Left lung (tissue), 10 donors: ENCODE results near the gene FAM107B. TPM values are rescaled to one million over a fixed set of nuclear protein-coding genes. Genes with fewer than 3 reads are reported as not detected.
A peak's percentile ranks its signal among the peaks of the same experiment; 100 is the strongest.

Experiments used
- ATAC-seq: fragments of 200-7000 bp; cut with Tn5 transposase; one replicate; pipeline ENCODE4 v1.9.1; 2020; ENCODE audit warnings: moderate library complexity
- DNase-seq, 4 donors: peaks; one replicate each; pipeline ENCODE4 v3.0.0-alpha.2; 2013 to 2020
- H3K27ac ChIP-seq, 2 donors: fragments of 200-600 bp; sonication (generic) in 1 of 2; one replicate each; pipeline versions ENCODE4 v1.5.0 to v1.8.0; 2020 to 2021
- H3K27me3 ChIP-seq, 2 donors: fragments of 200-600 bp; sonication (generic) in 1 of 2; one replicate each; pipeline versions ENCODE4 v1.5.0 to v1.8.0; 2020 to 2021
- H3K36me3 ChIP-seq, 2 donors: fragments of 200-600 bp; sonication (generic) in 1 of 2; one replicate each; pipeline versions ENCODE4 v1.5.0 to v1.8.0; 2020 to 2021
- H3K4me1 ChIP-seq, 2 donors: fragments of 200-600 bp; one replicate each; pipeline ENCODE4 v1.8.0; 2021
- H3K4me3 ChIP-seq, 2 donors: fragments of 200-600 bp; sonication (generic) in 1 of 2; one replicate each; pipeline versions ENCODE4 v1.5.0 to v1.8.0; 2020 to 2021; ENCODE audit warnings: mild to moderate bottlenecking in 1 of 2
- H3K9me3 ChIP-seq, 2 donors: fragments of 200-600 bp; sonication (generic) in 1 of 2; one replicate each; pipeline versions ENCODE4 v1.5.0 to v1.8.0; 2020 to 2021
- intact Hi-C, 2 donors: fragments of 100-400 bp; cut with DNase I; formaldehyde crosslinking; loops; one replicate each; pipeline versions ENCODE4 v1.11.2 to v1.14.2; 2022
- polyA plus RNA-seq, 6 donors: library from polyadenylated mRNA; unstranded; fragments of 120-200 nt; gene quantifications; one replicate each; pipeline ENCODE4 v1.2.1, GENCODE V29; 2013; ENCODE audit not compliant: insufficient read length in 6 of 6
- total RNA-seq, 2 donors: library from RNA; stranded (reverse); fragmentation: NEBNext Ultra II Directional; extraction: Animal tissue kit (Norgen Biotek cat#: 25700); gene quantifications; one replicate each; pipeline ENCODE4 v1.2.1, GENCODE V29; 2021
- TF ChIP-seq, protein P1 (sequence below), 2 donors: fragments of 200-600 bp; sonication (generic) in 1 of 2; IDR thresholded peaks; one replicate each; pipeline versions ENCODE4 v1.5.0 to v1.8.0; 2021; ENCODE audit warnings: antibody characterized with exemption in 2 of 2
- donor health status: DM: no; HTN: yes; CAD: no.
- donor health status: DM: no; HTN: no; CAD: no.

Gene FAM107B
- total and polyA plus RNA-seq, 8 donors, result 66.2 to 93.6 (median 83.0) TPM

- Histone ChIP-seq H3K4me3 (no peak overlapping the region), H3K27ac (no peak overlapping the region), H3K36me3 (no peaks in the 10 kb centered on the region), H3K9me3 (no peaks in the 10 kb centered on the region), H3K27me3 (no peaks in the 10 kb centered on the region), H3K4me1 (peaks cover 0 to 9% of the 10 kb centered on the region in 2 donors)
- TF ChIP-seq, protein P1, sequence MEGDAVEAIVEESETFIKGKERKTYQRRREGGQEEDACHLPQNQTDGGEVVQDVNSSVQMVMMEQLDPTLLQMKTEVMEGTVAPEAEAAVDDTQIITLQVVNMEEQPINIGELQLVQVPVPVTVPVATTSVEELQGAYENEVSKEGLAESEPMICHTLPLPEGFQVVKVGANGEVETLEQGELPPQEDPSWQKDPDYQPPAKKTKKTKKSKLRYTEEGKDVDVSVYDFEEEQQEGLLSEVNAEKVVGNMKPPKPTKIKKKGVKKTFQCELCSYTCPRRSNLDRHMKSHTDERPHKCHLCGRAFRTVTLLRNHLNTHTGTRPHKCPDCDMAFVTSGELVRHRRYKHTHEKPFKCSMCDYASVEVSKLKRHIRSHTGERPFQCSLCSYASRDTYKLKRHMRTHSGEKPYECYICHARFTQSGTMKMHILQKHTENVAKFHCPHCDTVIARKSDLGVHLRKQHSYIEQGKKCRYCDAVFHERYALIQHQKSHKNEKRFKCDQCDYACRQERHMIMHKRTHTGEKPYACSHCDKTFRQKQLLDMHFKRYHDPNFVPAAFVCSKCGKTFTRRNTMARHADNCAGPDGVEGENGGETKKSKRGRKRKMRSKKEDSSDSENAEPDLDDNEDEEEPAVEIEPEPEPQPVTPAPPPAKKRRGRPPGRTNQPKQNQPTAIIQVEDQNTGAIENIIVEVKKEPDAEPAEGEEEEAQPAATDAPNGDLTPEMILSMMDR (IDR thresholded peaks at IDR 0.05), result no peak
- intact Hi-C loops, result no loop called here
- DNase-seq (no peak), ATAC-seq (no peak)
Measured at GRCh38 chr10:14686356-14686755, 88.3 kb downstream of the FAM107B start.

DNA sequence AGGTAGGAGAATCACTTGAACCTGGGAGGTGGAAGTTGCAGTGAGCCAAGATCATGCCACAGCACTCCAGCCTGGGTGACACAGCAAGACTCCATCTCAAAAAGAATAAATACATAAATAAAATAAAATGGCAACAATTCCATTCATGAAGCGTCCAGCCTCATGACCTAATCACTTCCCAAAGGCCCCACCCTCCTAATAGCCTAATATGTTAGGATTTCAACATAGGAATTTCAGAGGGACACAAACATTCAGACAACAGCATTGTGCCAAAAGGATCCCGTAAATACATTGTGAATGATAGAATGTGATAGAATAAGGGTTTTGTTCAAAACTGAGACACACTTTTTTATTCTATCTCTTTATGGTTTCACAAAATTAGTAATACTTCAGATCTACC, 90.3 kb downstream of the FAM107B start:
- no peak overlapping the region for H3K27ac ChIP-seq
- ATAC-seq (no peak), DNase-seq (no peak)
- intact Hi-C loops, result no loop called here
- peaks cover 0 to 9% of the 10 kb centered on the region in 2 donors for H3K4me1 ChIP-seq
- no peaks in the 10 kb centered on the region for H3K27me3 ChIP-seq
- H3K36me3 ChIP-seq, result no peaks in the 10 kb centered on the region
- H3K9me3 ChIP-seq, result no peaks in the 10 kb centered on the region
- no peak overlapping the region for H3K4me3 ChIP-seq
- TF ChIP-seq, protein P1 (IDR thresholded peaks at IDR 0.05), result no peak

DNA sequence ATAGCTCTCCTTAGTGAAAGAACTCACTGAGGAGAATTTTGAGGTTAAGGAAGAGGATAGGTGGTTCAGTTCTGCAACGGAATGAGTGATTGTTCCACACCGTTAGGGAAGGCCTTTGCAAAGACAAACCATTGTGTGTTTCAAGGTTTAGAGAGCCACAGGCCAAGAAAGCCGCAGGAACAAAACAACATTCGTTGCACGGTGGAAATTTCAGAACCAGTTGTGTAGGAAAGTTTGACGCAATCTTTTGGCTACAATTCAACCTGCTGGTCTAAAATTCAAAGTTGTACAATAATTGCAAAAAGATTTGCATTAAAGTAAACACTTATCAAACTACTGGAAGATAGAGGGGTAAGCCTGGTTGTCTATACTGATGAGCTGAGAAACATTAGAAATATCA, 91.4 kb downstream of the FAM107B start:
- TF ChIP-seq, protein P1 (IDR thresholded peaks at IDR 0.05), result no peak
- peaks cover 0 to 6% of the 10 kb centered on the region in 2 donors for H3K4me1 ChIP-seq
- intact Hi-C loops, result no loop called here
- H3K4me3 ChIP-seq, result no peak overlapping the region
- ATAC-seq (no peak), DNase-seq (peak in 2 of 4 donors; percentile 86 to 87)
- H3K9me3 ChIP-seq, result no peaks in the 10 kb centered on the region
- no peaks in the 10 kb centered on the region for H3K27me3 ChIP-seq
- H3K36me3 ChIP-seq, result no peaks in the 10 kb centered on the region
- no peak overlapping the region for H3K27ac ChIP-seq

DNA sequence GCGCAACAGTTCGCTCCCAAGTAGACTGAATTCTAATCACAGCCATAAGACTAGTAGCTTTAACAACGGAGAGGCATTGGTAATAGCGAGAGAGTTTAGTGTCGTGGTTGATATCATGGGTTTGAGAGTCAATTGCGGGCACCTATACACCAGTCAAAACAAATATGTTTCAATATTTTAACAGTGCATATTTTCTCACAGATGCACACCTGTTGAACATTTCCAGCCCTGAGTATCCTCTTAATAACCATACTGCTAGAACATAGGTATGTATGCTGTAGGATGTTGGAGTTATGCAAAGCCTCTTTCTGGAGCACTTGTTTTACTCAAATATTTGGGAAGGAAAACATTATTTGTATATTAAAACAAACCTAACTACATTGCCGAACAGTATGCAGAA, 92.9 kb downstream of the FAM107B start:
- TF ChIP-seq, protein P1 (IDR thresholded peaks at IDR 0.05), result no peak
- no peaks in the 10 kb centered on the region for H3K36me3 ChIP-seq
- no peak overlapping the region for H3K4me3 ChIP-seq
- ATAC-seq (no peak), DNase-seq (no peak)
- no peaks in the 10 kb centered on the region for H3K27me3 ChIP-seq
- intact Hi-C loops, result no loop called here
- H3K4me1 ChIP-seq, result peaks cover 0 to 3% of the 10 kb centered on the region in 2 donors
- no peaks in the 10 kb centered on the region for H3K9me3 ChIP-seq
- no peak overlapping the region for H3K27ac ChIP-seq

GRCh38 chr10:14681305-14681704, 93.4 kb downstream of the FAM107B start:
- no peaks in the 10 kb centered on the region for H3K36me3 ChIP-seq
- TF ChIP-seq, protein P1 (IDR thresholded peaks at IDR 0.05), result no peak
- peaks cover 0 to 3% of the 10 kb centered on the region in 2 donors for H3K4me1 ChIP-seq
- no peak overlapping the region for H3K4me3 ChIP-seq
- ATAC-seq (no peak), DNase-seq (no peak)
- no peak overlapping the region for H3K27ac ChIP-seq
- intact Hi-C loops, result no loop called here
- H3K9me3 ChIP-seq, result no peaks in the 10 kb centered on the region
- H3K27me3 ChIP-seq, result no peaks in the 10 kb centered on the region
